Dermis blood vessel endothelial cell (primary cell): ENCODE results near the gene ADAMTS12. TPM values are rescaled to one million over a fixed set of nuclear protein-coding genes. Genes with fewer than 3 reads are reported as not detected.
A peak's percentile ranks its signal among the peaks of the same experiment; 100 is the strongest.

Experiments
- DNase-seq: peaks from one replicate; pipeline ENCODE4 v3.0.0; 2010
- total RNA-seq: library from RNA; depleted of rRNA; stranded (reverse); fragments of >200 nt; gene quantifications from 2 replicates; pipeline ENCODE4 v1.2.3, GENCODE V29; 2014

The ADAMTS12 gene
- total RNA-seq, 1 donor from 2014 or later, result 1.0 TPM

- no peak for DNase-seq
These were observed 49.9 kb downstream of the ADAMTS12 start for GRCh38 chr5:33841891-33842290.

- DNase-seq, result no peak
These were observed 50.8 kb downstream of the ADAMTS12 start for GRCh38 chr5:33840927-33841547.

- no peak for DNase-seq
These were observed 54.5 kb downstream of the ADAMTS12 start for GRCh38 chr5:33837301-33837700.

GRCh38 chr5:33834334-33834733 is 57.5 kb downstream of the ADAMTS12 start:
- DNase-seq, result no peak

GRCh38 chr5:33833237-33833575 is 58.6 kb downstream of the ADAMTS12 start:
- no peak for DNase-seq

- no peak for DNase-seq
These were observed 59.2 kb downstream of the ADAMTS12 start for GRCh38 chr5:33832404-33833236.

- no peak for DNase-seq
These were observed 60.7 kb downstream of the ADAMTS12 start for GRCh38 chr5:33831041-33831440.

GRCh38 chr5:33829430-33829829 is 62.4 kb downstream of the ADAMTS12 start:
- no peak for DNase-seq

- DNase-seq, result no peak
These were observed 63.0 kb downstream of the ADAMTS12 start for GRCh38 chr5:33828626-33829308.

- no peak for DNase-seq
These were observed 63.9 kb downstream of the ADAMTS12 start for GRCh38 chr5:33827885-33828284.

- DNase-seq, result no peak
These were observed 64.6 kb downstream of the ADAMTS12 start for GRCh38 chr5:33827018-33827707.

- no peak for DNase-seq
These were observed 67.1 kb downstream of the ADAMTS12 start for GRCh38 chr5:33824516-33825195.

- DNase-seq, result no peak
These were observed 74.5 kb downstream of the ADAMTS12 start for GRCh38 chr5:33817301-33817700.

- peak; percentile 94 for DNase-seq
These were observed 75.0 kb downstream of the ADAMTS12 start for GRCh38 chr5:33816791-33817190.

- no peak for DNase-seq
These were observed 79.0 kb downstream of the ADAMTS12 start for GRCh38 chr5:33812746-33813145.

GRCh38 chr5:33810491-33811120 is 81.2 kb downstream of the ADAMTS12 start:
- peak; percentile 16 for DNase-seq

- no peak for DNase-seq
These were observed 81.9 kb downstream of the ADAMTS12 start for GRCh38 chr5:33809936-33810335.

- peak; percentile 8 for DNase-seq
These were observed 83.1 kb downstream of the ADAMTS12 start for GRCh38 chr5:33808699-33809098.

- DNase-seq, result no peak
These were observed 84.0 kb downstream of the ADAMTS12 start for GRCh38 chr5:33807771-33808170.

GRCh38 chr5:33806738-33807442 is 84.9 kb downstream of the ADAMTS12 start:
- DNase-seq, result peak; percentile 62

GRCh38 chr5:33801292-33801691 is 90.5 kb downstream of the ADAMTS12 start:
- DNase-seq, result no peak
